ENCODE results near the gene NID2. TPM values are rescaled to one million over a fixed set of nuclear protein-coding genes. Genes with fewer than 3 reads are reported as not detected.

Gene NID2
- total and polyA plus RNA-seq, 9 of the 15 experiments (the other 6 are each of a cell fraction or from before 2014, with no cell fraction given) = 0.04 to 0.45 (median 0.16) TPM; not detected in 3

GRCh38 chr14:51989293-51990234, 79.3 kb downstream of the NID2 start, which contains the start of gene RTRAF (continued):
- TF ChIP-seq ZFP1 (CRISPR knock-in tag; IDR thresholded peaks at IDR 0.05) (no peak), TEAD1 (CRISPR knock-in tag; IDR thresholded peaks at IDR 0.05) (no peak), NRF1 (conservative IDR thresholded peaks at IDR 0.05 in 1 of 2, IDR thresholded peaks at IDR 0.05 in 1 of 2) (peak; percentile 81 to 85), NFYB (IDR thresholded peaks at IDR 0.05; ENCODE audit: extremely low read depth, insufficient read length) (peak; percentile 75), ZSCAN32 (CRISPR knock-in tag; IDR thresholded peaks at IDR 0.05) (no peak), SLC30A9 (CRISPR knock-in tag; IDR thresholded peaks at IDR 0.05) (no peak), GABPA (tag; conservative IDR thresholded peaks at IDR 0.05; ENCODE audit: low read depth) (0 out of 2 replicates have a peak, but pooled peaks have one; percentile 31), ATF1 (CRISPR knock-in tag; IDR thresholded peaks at IDR 0.05) (peak; percentile 78), ATF1 (tag; IDR thresholded peaks at IDR 0.05) (peak; percentile 96), BRD9 (IDR thresholded peaks at IDR 0.05; ENCODE audit: low read depth, partially characterized antibody) (no peak), NEUROD1 (IDR thresholded peaks at IDR 0.05; ENCODE audit: borderline replicate concordance, low read depth, low read length, partially characterized antibody) (peak; percentile 29), VEZF1 (CRISPR knock-in tag; IDR thresholded peaks at IDR 0.05) (peak; percentile 43; the same call in 1 of the 2 replicates), YY1 (IDR thresholded peaks at IDR 0.05; ENCODE audit: borderline replicate concordance in 1 of 3, control insufficient read depth in 1 of 3, extremely low read depth in 1 of 3, insufficient read depth in 3 of 3, insufficient read length in 1 of 3, insufficient replicate concordance in 2 of 3, low read depth in 1 of 3, low read length in 2 of 3) (peak in 1 of 3 experiments; percentile 52), MLX (CRISPR knock-in tag; conservative IDR thresholded peaks at IDR 0.05) (no peak), SNAPC5 (CRISPR knock-in tag; IDR thresholded peaks at IDR 0.05) (no peak), PBX2 (CRISPR knock-in tag; IDR thresholded peaks at IDR 0.05; ENCODE audit: low read depth) (no peak), PBX2 (tag; conservative IDR thresholded peaks at IDR 0.05; ENCODE audit: low read depth) (peak; percentile 83), SPI1 (IDR thresholded peaks at IDR 0.05; ENCODE audit: borderline replicate concordance, low read depth, low read length) (no peak)

All from K562 (cell line).